NOMO-1 (cell line): ENCODE measurements around the gene MTCH1.

ENCODE experiments used
- DNase-seq, 2 experiments: peaks; one replicate each; lab custom pipeline; 2025; ENCODE audit not compliant: unreplicated experiment in 2 of 2; lab: John Stamatoyannopoulos, UW

MTCH1 gene

DNA sequence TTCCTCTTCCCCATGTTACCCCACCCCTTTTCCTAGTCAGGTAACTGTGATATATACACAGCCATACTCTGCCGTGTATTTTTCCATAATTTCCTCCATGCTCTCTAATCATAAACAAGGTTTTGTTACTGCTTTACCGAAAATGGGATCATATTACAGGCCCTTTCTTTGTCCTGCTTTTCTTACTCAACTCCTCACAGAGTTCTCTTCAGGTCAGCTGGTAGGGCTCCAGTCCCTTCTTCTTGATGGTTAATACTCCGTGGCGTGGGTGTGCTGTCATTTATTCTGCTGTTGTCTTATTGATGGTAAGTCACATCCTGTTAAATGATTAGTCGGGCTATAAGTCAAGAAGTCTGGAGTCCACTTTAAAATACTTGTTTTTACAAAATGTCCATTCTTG lies 56.4 kb downstream of the MTCH1 start:
- no peak for DNase-seq

GRCh38 chr6:36929152-36929551 lies 56.8 kb downstream of the MTCH1 start:
- DNase-seq, result no peak

GRCh38 chr6:36928547-36928918 lies 57.5 kb downstream of the MTCH1 start:
- no peak for DNase-seq

DNA sequence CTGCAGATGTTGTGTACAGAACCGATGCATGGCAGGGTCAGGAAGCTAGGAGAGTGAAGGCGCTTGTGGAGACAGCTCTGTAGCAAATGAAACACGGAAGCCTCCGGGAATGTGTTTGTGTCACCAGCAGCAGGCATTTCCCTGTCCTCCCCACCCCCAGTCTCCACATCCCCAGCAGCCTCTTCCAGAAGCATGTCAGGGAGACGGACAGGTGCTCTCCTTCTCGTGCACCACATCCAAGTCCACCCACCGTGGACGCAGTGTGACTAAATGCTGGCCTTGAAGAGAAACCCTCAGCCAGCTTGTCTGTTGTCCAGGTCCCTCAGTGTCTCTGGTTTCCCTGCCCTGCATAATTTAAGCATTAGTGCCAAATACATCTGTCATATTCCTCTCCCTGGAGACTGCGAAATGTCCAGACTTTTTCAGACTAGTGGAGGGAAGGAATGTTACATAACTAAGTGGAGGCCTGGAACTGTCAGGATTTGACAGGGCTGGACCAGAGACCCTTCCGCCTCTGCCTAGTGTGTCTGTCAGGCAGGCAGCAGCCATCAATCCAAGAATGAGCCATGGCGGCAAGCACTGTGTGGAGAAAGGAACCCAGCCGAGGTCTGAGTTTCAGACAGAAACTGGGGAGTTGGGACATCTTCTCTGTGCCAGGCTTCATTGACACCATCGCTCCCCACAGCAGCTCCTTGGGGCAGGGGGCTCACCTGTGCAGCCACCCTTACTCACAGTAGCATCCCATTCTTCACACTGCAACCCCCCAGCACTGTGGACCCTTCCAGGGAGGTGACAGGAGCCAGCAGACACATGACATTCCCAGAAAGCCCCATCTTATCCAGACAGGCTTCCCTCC lies 58.1 kb downstream of the MTCH1 start:
- no peak for DNase-seq

GRCh38 chr6:36926708-36927513 lies 59.1 kb downstream of the MTCH1 start:
- DNase-seq, result no peak

DNA sequence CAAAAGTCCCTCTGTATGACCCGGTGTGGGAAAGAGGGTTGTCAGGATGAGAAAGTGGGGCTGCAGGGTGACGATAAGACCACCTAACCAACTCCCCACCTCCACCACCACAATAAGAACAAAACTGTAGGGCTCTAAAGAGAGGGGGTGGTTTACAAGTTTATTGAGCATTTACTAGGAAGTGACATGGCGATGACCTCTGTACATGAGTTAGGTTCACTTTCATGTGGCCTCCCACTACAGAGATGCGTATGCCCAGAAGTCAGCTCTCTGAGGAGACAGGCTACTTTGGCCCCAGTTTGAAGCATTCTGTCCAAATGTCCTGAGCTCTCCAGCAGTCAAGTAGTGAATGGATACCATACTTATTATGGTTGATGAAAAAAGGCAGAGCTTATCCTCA lies 60.2 kb downstream of the MTCH1 start:
- DNase-seq, result no peak

DNA sequence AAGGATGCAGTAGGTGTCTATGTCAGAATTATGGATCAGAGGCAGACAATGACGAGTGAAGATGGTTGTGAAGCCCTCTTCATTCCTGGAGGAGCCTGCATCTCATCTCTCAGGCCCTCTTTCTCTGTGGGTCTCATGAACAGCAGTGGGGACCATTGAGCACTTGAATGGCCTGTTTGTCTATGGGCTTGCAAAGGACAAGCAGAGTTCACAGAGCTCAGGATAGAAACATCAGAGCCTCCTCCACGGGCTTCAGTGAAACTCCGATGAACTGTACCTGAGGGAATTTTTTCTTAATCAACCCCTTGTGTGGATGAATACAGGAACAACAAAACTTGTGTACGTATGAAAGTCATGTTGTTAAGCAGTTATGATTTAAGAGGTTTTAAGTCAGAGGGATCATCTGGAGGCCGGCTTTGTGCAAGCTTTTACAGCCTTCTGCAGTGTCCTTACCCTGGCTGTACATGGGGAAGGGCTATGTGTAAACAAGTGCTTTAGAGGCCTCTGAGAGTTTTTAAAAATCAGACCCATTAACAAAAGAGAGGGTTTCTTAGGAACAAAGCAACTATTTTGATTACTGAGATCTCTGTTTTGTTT lies 61.1 kb downstream of the MTCH1 start:
- no peak for DNase-seq

DNA sequence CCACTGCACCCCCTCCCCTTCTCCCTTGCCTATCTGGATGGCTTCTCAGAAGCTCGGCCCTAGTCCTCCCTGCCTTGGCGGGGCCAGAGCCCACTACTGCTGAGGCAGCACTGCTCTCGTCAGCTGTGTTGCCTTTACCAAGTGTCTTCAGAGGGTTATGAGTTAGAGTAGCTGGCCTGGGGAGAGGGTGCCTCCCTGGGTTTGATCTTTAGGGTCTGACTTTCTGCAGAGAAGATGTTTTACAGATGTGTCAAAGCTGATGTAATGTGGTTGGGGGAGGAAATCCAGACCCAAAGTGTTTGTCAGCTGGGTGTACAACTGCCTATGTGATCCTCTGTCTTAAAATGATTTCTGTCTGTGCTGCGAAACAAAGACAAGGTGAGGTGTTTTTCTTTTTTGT lies 61.9 kb downstream of the MTCH1 start:
- no peak for DNase-seq

GRCh38 chr6:36920546-36920945 lies 65.5 kb downstream of the MTCH1 start:
- DNase-seq, result no peak

- DNase-seq, result no peak
These were observed 65.9 kb downstream of the MTCH1 start for GRCh38 chr6:36920049-36920448.
